Measurements from ENCODE around the gene LRRC71. TPM values are rescaled to one million over a fixed set of nuclear protein-coding genes. Genes with fewer than 3 reads are reported as not detected.
A peak's percentile ranks its signal among the peaks of the same experiment; 100 is the strongest.

LRRC71 gene
- total RNA-seq, 4 donors from 2014 or later, result not detected

- TF ChIP-seq POLR2A (IDR thresholded peaks at IDR 0.05), result no peak
- no peak for TF ChIP-seq CTCF (IDR thresholded peaks at IDR 0.05)
- no peaks in the 10 kb centered on the region for H3K4me1 ChIP-seq
- 95 to 98% methylated on average over 10 of the region's 10 CpGs for WGBS, 2 donors
- intact Hi-C loops (cut with DNase I), result no loop called here
- H3K27me3 ChIP-seq, result no peaks in the 10 kb centered on the region
- no peaks in the 10 kb centered on the region for H3K9me3 ChIP-seq
- H3K4me3 ChIP-seq (replicated peaks in 1 of 3), result no peak overlapping the region
- peaks cover 56 to 60% of the 10 kb centered on the region in 2 donors for H3K36me3 ChIP-seq
- no peak for DNase-seq
- H3K27ac ChIP-seq, result no peak overlapping the region
Observed at GRCh38 chr1:156956333-156956732, 35.9 kb downstream of the LRRC71 start.

DNA sequence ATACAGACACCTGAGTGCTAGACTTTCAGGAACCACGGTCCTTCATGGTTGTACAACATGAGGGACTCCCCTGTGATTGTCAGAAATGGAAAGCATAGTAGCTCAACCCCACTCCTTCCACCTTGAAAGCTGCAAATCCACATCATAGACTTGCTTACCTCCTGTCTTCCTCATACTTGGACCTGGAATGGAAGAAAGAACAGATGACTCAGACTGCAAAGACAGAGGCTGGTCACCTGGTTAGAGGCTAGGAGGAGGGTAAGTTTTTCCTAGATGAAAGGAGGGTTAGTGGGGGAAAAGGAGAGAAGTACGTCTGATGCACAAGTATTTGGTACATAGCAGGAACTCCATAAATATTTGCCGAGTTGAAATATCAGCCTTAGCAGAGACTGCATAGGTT is 37.2 kb downstream of the LRRC71 start:
- intact Hi-C loops (cut with DNase I), result no loop called here
- no peak overlapping the region for H3K27ac ChIP-seq
- no peak for TF ChIP-seq CTCF (IDR thresholded peaks at IDR 0.05)
- H3K4me3 ChIP-seq (replicated peaks in 1 of 3), result no peak overlapping the region
- peaks cover 59 to 64% of the 10 kb centered on the region in 2 donors for H3K36me3 ChIP-seq
- H3K4me1 ChIP-seq, result no peaks in the 10 kb centered on the region
- H3K9me3 ChIP-seq, result no peaks in the 10 kb centered on the region
- H3K27me3 ChIP-seq, result no peaks in the 10 kb centered on the region
- 86 to 88% methylated on average over 3 of the region's 3 CpGs for WGBS, 2 donors
- no peak for DNase-seq

DNA sequence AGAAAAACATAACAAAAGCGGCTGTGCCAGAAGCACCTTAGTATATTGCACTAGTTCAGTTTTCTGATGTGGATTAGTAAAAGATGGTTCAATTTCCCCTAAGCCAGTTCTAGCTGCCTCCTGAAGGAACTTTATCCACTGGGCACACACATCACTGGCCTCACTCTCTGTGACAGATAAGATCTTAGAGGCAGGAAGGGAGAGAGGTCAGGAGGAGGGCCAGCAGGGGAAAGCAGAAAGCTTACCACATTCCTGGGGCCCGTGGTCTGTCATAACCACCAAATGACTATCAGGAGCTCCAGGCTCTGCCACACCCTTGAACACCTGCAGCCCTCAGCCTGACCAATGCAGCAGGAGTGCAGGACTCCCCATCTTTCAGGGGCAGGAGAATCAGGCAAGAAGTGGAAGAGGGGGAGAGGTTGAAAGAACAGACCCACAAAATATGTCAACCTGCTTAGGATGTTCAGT is 37.8 kb downstream of the LRRC71 start:
- no peak overlapping the region for H3K27ac ChIP-seq
- intact Hi-C loops (cut with DNase I), result no loop called here
- H3K27me3 ChIP-seq, result no peaks in the 10 kb centered on the region
- no peaks in the 10 kb centered on the region for H3K4me1 ChIP-seq
- DNase-seq, result no peak
- 65 to 78% methylated on average over 2 of the region's 2 CpGs for WGBS, 2 donors
- no peaks in the 10 kb centered on the region for H3K9me3 ChIP-seq
- TF ChIP-seq CTCF (IDR thresholded peaks at IDR 0.05) (no peak), POLR2A (IDR thresholded peaks at IDR 0.05) (no peak)
- peaks cover 63 to 69% of the 10 kb centered on the region in 2 donors for H3K36me3 ChIP-seq
- no peak overlapping the region for H3K4me3 ChIP-seq (replicated peaks in 1 of 3)

DNA sequence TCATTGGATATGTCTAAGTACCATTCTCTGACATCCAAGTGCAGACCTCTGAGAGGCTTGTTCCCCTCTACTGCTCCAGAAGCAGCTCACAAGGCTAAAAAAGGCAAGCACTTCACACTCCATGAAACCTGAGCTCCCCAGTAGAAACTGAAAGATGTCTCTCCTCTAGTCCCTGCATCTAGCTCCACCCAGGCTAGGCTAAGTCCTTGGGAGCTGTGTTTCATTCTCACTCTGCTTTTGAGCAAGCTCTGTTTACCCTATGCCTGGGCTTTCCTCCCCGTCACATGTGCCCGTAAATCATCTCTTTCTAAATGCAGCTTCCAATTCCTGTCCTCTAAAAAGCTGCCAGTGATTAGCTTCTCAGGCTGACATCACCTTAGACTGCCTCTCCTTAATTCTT is 39.0 kb downstream of the LRRC71 start:
- H3K27ac ChIP-seq, result no peak overlapping the region
- no peak overlapping the region for H3K4me3 ChIP-seq (replicated peaks in 1 of 3)
- H3K4me1 ChIP-seq, result no peaks in the 10 kb centered on the region
- intact Hi-C loops (cut with DNase I), result no loop called here
- 93% methylated on average over 2 of the region's 2 CpGs for WGBS, 2 donors
- TF ChIP-seq POLR2A (IDR thresholded peaks at IDR 0.05) (no peak), CTCF (IDR thresholded peaks at IDR 0.05) (no peak)
- peak in 1 of 2 donors; percentile 6 for DNase-seq
- no peaks in the 10 kb centered on the region for H3K27me3 ChIP-seq
- peaks cover 62 to 69% of the 10 kb centered on the region in 2 donors for H3K36me3 ChIP-seq
- H3K9me3 ChIP-seq, result no peaks in the 10 kb centered on the region

- no peaks in the 10 kb centered on the region for H3K9me3 ChIP-seq
- intact Hi-C loops (cut with DNase I), result no loop called here
- 90 to 94% methylated on average over 6 of the region's 6 CpGs for WGBS, 2 donors
- peaks cover 58 to 68% of the 10 kb centered on the region in 2 donors for H3K36me3 ChIP-seq
- no peak for DNase-seq
- no peak overlapping the region for H3K4me3 ChIP-seq (replicated peaks in 1 of 3)
- TF ChIP-seq POLR2A (IDR thresholded peaks at IDR 0.05), result no peak
- no peak for TF ChIP-seq CTCF (IDR thresholded peaks at IDR 0.05)
- no peaks in the 10 kb centered on the region for H3K27me3 ChIP-seq
- no peak overlapping the region for H3K27ac ChIP-seq
- H3K4me1 ChIP-seq, result no peaks in the 10 kb centered on the region
Observed at GRCh38 chr1:156959925-156960324, 39.5 kb downstream of the LRRC71 start.
